HUES48 (cell line): ENCODE results near the gene AP1M2.
A peak's percentile ranks its signal among the peaks of the same experiment; 100 is the strongest.
"Not testable (repeated sequence)": the region's sequence is repeated elsewhere in the genome, so short reads cannot be mapped to it uniquely, and the experiment has no call there.

Source experiments
- H3K27ac ChIP-seq: one replicate; pipeline ENCODE4 v1.7.0; 2013; ENCODE audit warnings: low read depth, low read length, inconsistent platforms
- H3K27me3 ChIP-seq: 2 replicates; pipeline ENCODE4 v1.6.1; 2013; ENCODE audit warnings: mild to moderate bottlenecking, low read length; ENCODE audit not compliant: control insufficient read depth, insufficient read depth
- H3K36me3 ChIP-seq: 2 replicates; pipeline ENCODE4 v1.6.1; 2013; ENCODE audit warnings: low read length; ENCODE audit not compliant: control insufficient read depth, insufficient read depth
- H3K4me1 ChIP-seq: 2 replicates; pipeline ENCODE4 v1.6.1; 2013; ENCODE audit warnings: mild to moderate bottlenecking, low read length; ENCODE audit not compliant: control insufficient read depth, insufficient read depth
- H3K4me3 ChIP-seq: 2 replicates; pipeline ENCODE4 v1.5.1; 2013; ENCODE audit warnings: mild to moderate bottlenecking, low read depth, low read length
- H3K9ac ChIP-seq: 2 replicates; pipeline ENCODE4 v1.6.1; 2013; ENCODE audit warnings: mild to moderate bottlenecking, low read depth, low read length, moderate library complexity
- H3K9me3 ChIP-seq: 2 replicates; pipeline ENCODE4 v1.6.1; 2013; ENCODE audit warnings: low read length; ENCODE audit not compliant: control insufficient read depth, insufficient read depth

AP1M2 gene

GRCh38 chr19:10574462-10574861, 12.7 kb downstream of the AP1M2 start:
- H3K9ac ChIP-seq = no peak overlapping the region
- H3K4me3 ChIP-seq = no peak overlapping the region
- peaks cover 33% of the 10 kb centered on the region for H3K36me3 ChIP-seq
- H3K4me1 ChIP-seq = no peaks in the 10 kb centered on the region; the same call in 1 of the 2 replicates
- no peaks in the 10 kb centered on the region for H3K27me3 ChIP-seq
- H3K27ac ChIP-seq = no peak overlapping the region
- no peaks in the 10 kb centered on the region for H3K9me3 ChIP-seq

GRCh38 chr19:10573793-10574192, 13.3 kb downstream of the AP1M2 start:
- H3K9ac ChIP-seq, H3K4me1 ChIP-seq, H3K9me3 ChIP-seq, H3K27ac ChIP-seq, H3K27me3 ChIP-seq, H3K4me3 ChIP-seq: not testable (repeated sequence)
- peaks cover 29% of the 10 kb centered on the region for H3K36me3 ChIP-seq

GRCh38 chr19:10568826-10569651, 18.1 kb downstream of the AP1M2 start, which contains the start of gene CDKN2D:
TSS of gene CDKN2D (minus strand) at chr19:10568979. CDS start at chr19:10568653, 326 bp downstream.
- Histone ChIP-seq H3K4me3 (peak within 1 kb of the TSS; percentile 68), H3K36me3 (peaks cover under 1% of the 10 kb centered on the region), H3K9me3 (no peaks in the 10 kb centered on the region), H3K27ac (peak within 1 kb of the TSS; percentile 99), H3K27me3 (peaks cover 13% of the 10 kb centered on the region), H3K4me1 (peaks cover 11% of the 10 kb centered on the region), H3K9ac (peak within 1 kb of the TSS; percentile 83)

- Histone ChIP-seq H3K27ac (peak overlapping the region; percentile 50), H3K9ac (no peak overlapping the region), H3K4me3 (peak overlapping the region; percentile 58), H3K36me3 (0 out of 2 replicates have a peak, but pooled peaks cover 3% of the 10 kb centered on the region), H3K9me3 (no peaks in the 10 kb centered on the region), H3K4me1 (peaks cover 11% of the 10 kb centered on the region), H3K27me3 (peaks cover 13% of the 10 kb centered on the region)
These were observed 18.9 kb downstream of the AP1M2 start for GRCh38 chr19:10568062-10568825.

- H3K9me3 ChIP-seq = no peaks in the 10 kb centered on the region
These were observed 19.5 kb downstream of the AP1M2 start for GRCh38 chr19:10567656-10568055.

GRCh38 chr19:10566658-10567410, 20.3 kb downstream of the AP1M2 start:
- Histone ChIP-seq H3K27me3 (peaks cover 13% of the 10 kb centered on the region), H3K9me3 (no peaks in the 10 kb centered on the region), H3K4me3 (no peak overlapping the region), H3K36me3 (peaks cover 9% of the 10 kb centered on the region), H3K9ac (no peak overlapping the region), H3K4me1 (peaks cover 11% of the 10 kb centered on the region), H3K27ac (no peak overlapping the region)

More at GRCh38 chr19:10567656-10568055, 19.5 kb downstream of the AP1M2 start:
- Histone ChIP-seq H3K27ac (no peak overlapping the region), H3K4me3 (peak overlapping the region; percentile 58), H3K9ac (no peak overlapping the region), H3K36me3 (peaks cover 5% of the 10 kb centered on the region), H3K4me1 (peaks cover 11% of the 10 kb centered on the region), H3K27me3 (peaks cover 13% of the 10 kb centered on the region)

- Histone ChIP-seq H3K9me3 (no peaks in the 10 kb centered on the region), H3K4me1 (peaks cover 11% of the 10 kb centered on the region), H3K9ac (no peak overlapping the region), H3K4me3 (peak overlapping the region; percentile 83), H3K27ac (no peak overlapping the region), H3K36me3 (peaks cover 11% of the 10 kb centered on the region), H3K27me3 (peaks cover 13% of the 10 kb centered on the region)
These were observed 20.8 kb downstream of the AP1M2 start for GRCh38 chr19:10566408-10566657.

DNA sequence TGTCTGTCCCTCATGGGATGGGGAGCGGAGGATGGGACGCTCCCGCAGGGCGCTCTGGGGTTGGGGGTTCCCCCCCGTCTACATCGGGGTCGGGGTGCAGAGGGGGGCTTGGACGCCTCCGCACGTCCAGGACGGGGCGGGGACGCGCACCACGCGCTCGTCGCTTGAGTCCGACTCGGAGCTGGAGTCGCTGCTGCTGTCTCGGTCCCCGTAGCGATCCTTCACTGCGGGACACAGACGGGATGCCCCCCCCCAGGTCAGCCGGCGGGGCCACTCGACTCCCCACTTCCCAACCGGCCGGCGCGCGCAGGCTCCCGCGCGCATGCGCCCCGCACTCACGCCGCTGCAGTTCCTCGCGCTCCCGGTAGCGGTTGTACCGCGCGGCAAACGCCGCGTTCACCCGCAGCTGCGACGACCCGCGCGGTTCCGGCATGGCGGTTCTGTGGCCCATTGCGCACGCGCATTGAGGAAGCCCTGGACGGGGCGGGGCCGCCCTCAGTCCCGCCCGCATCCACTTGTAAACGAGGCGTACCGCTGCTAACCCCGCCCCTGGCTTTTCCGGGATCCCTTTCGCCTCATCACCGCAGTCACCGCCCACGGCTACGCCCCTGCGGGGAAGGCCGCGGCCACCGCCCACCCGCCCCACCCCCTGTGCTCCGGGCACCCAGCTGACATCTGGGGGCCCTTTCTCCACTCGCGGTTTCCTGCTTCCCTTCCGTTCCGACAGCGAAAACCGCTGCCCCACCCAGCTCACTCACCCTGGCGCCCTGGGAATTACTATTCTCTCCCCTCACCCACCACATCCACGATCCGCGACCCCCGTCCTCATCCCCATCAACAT, 21.3 kb downstream of the AP1M2 start, which contains the start of gene KRI1:
TSS of gene KRI1 (minus strand) at position 444 of the 841 bp plus-strand sequence. CDS start at position 433, 11 bp downstream.
- peak within 1 kb of the TSS; percentile 75 for H3K9ac ChIP-seq
- H3K36me3 ChIP-seq = peaks cover 17% of the 10 kb centered on the region
- no peaks in the 10 kb centered on the region for H3K9me3 ChIP-seq
- peak within 1 kb of the TSS; percentile 89 for H3K27ac ChIP-seq
- H3K4me3 ChIP-seq = peak within 1 kb of the TSS; percentile 83
- peaks cover 11% of the 10 kb centered on the region for H3K4me1 ChIP-seq
- H3K27me3 ChIP-seq = peaks cover 13% of the 10 kb centered on the region

DNA sequence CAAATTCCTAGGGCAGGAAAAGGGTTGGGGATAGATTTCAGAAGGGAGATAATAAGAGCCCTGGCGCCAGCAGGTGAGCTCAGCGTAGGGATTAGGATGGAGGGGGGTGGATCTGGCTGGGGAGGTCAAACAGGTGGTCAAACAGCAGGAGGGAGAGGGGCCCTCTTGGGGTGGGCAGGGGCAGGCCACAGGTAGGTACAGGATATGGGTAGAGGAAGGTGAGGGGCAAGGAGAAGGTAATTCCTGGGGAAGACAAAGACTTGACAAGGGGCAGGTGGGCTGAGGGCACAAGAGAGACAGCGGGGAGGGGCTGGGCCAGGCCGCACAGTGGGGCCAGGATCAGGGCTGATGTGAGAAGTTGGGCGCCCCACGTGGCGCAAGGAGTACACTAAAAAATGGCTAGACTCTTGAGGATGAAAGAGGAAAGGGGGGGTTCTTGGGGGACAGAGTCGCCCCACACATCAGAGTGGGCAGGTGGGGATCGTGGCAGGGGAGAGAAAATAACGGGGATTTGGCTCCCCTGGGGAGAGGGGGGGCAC, 22.0 kb downstream of the AP1M2 start:
- H3K36me3 ChIP-seq = peaks cover 24% of the 10 kb centered on the region
- peaks cover 11% of the 10 kb centered on the region for H3K4me1 ChIP-seq
- H3K9ac ChIP-seq = peak overlapping the region; percentile 75
- H3K4me3 ChIP-seq = peak overlapping the region; percentile 83
- no peaks in the 10 kb centered on the region for H3K9me3 ChIP-seq
- peak overlapping the region; percentile 89 for H3K27ac ChIP-seq
- peaks cover 13% of the 10 kb centered on the region for H3K27me3 ChIP-seq

GRCh38 chr19:10562609-10563008, 24.5 kb downstream of the AP1M2 start:
- peaks cover 45% of the 10 kb centered on the region for H3K36me3 ChIP-seq
- no peaks in the 10 kb centered on the region for H3K9me3 ChIP-seq
- no peak overlapping the region for H3K4me3 ChIP-seq
- peaks cover 6% of the 10 kb centered on the region for H3K4me1 ChIP-seq
- H3K27ac ChIP-seq = no peak overlapping the region
- H3K9ac ChIP-seq = no peak overlapping the region
- peaks cover 10% of the 10 kb centered on the region for H3K27me3 ChIP-seq
